Loucy (cell line): Measurements from ENCODE around the gene PHF20.

Experiments used
- H2AFZ ChIP-seq: fragments of 200-600 bp; sonication (generic); 2 replicates; pipeline ENCODE4 v1.6.0; 2016; ENCODE audit warnings: antibody characterized with exemption, mild to moderate bottlenecking, low read length, moderate library complexity
- H3F3A ChIP-seq: fragments of 200-600 bp; 2 replicates; pipeline ENCODE4 v1.6.0; 2016; ENCODE audit warnings: antibody characterized with exemption, low read depth, mild to moderate bottlenecking
- H3K27me3 ChIP-seq: fragments of 200-600 bp; sonication (generic); 2 replicates; pipeline ENCODE4 v1.6.1; 2014; ENCODE audit warnings: low read length, mild to moderate bottlenecking; ENCODE audit not compliant: insufficient read depth, poor library complexity, severe bottlenecking
- H3K36me3 ChIP-seq: fragments of 200-600 bp; sonication (generic); 2 replicates; pipeline ENCODE4 v1.6.1; 2016; ENCODE audit warnings: low read length; ENCODE audit not compliant: insufficient read depth
- H3K4me1 ChIP-seq: fragments of 200-600 bp; sonication (generic); 2 replicates; pipeline ENCODE4 v1.5.1; 2014; ENCODE audit warnings: low read length, mild to moderate bottlenecking; ENCODE audit not compliant: insufficient read depth, poor library complexity, severe bottlenecking
- H3K4me2 ChIP-seq: fragments of 200-600 bp; sonication (generic); 2 replicates; pipeline ENCODE4 v1.6.0; 2014; ENCODE audit warnings: antibody characterized with exemption, low read length, low read depth, mild to moderate bottlenecking; ENCODE audit not compliant: poor library complexity, severe bottlenecking
- H3K4me3 ChIP-seq: fragments of 200-600 bp; sonication (generic); 2 replicates; pipeline ENCODE4 v1.5.1; 2014; ENCODE audit warnings: low read length, mild to moderate bottlenecking, mixed read lengths; ENCODE audit not compliant: poor library complexity, severe bottlenecking
- H3K79me2 ChIP-seq: fragments of 200-600 bp; sonication (generic); 2 replicates; pipeline ENCODE4 v1.6.1; 2014; ENCODE audit warnings: low read length; ENCODE audit not compliant: insufficient read depth
- H3K9ac ChIP-seq: fragments of 200-600 bp; sonication (generic); 2 replicates; pipeline ENCODE4 v1.6.0; 2014; ENCODE audit warnings: mild to moderate bottlenecking, low read depth, low read length, moderate library complexity; ENCODE audit not compliant: poor library complexity, severe bottlenecking
- H3K9me2 ChIP-seq: fragments of 200-600 bp; sonication (generic); replicated peaks from 2 replicates; pipeline ENCODE4 v1.6.1; 2016; ENCODE audit warnings: low read depth, low read length, mixed read lengths
- H3K9me3 ChIP-seq: fragments of 200-600 bp; sonication (generic); 2 replicates; pipeline ENCODE4 v1.6.1; 2014; ENCODE audit warnings: mild to moderate bottlenecking, antibody characterized with exemption, low read length, low read depth; ENCODE audit not compliant: insufficient read depth
- H4K20me1 ChIP-seq: fragments of 200-600 bp; sonication (generic); 2 replicates; pipeline ENCODE4 v1.6.0; 2014; ENCODE audit warnings: antibody characterized with exemption, low read length, mild to moderate bottlenecking; ENCODE audit not compliant: insufficient read depth, poor library complexity, severe bottlenecking
- EZH2phosphoT487 ChIP-seq: fragments of 200-600 bp; IDR thresholded peaks from 2 replicates; pipeline ENCODE4 v1.6.1; 2018; ENCODE audit warnings: antibody characterized with exemption, mild to moderate bottlenecking, moderate library complexity, borderline replicate concordance
- TF ChIP-seq, protein P1 (sequence below): fragments of 200-600 bp; sonication (generic); conservative IDR thresholded peaks from 2 replicates; pipeline ENCODE4 v1.5.1; 2014; ENCODE audit warnings: mild to moderate bottlenecking, antibody characterized with exemption, low read length

PHF20 gene

DNA sequence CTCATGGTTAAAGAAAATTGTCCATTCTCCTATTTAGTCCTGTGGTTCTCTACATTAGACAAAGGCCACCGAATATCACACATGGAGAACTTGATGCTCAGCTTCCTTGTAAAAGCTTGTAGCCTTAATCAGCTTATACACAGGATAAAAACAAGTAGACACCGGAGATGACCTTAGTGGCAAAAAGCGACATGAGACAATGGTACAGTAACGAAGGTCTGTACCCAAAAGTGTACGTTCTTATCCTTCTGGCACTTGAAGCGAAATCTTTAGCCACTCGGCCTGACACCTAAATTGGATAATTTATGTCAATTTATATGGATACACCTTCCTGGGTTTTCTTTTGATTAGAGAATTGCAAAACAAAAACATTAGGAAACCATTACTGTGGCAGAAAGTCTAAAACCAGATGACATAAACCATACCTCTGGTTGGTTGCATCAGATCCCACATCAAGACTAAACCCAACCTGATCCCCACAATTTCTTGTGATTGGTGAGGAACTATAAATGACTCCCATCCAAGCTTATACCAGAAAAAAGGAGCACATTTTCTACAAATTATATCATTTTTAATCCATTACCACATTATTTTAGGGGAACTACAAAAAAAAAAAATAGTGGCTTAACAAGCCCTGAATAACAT is 35.9 kb upstream of the PHF20 start:
- Histone ChIP-seq H3K9me2 (no peaks in the 10 kb centered on the region), H3K9ac (peak overlapping the region; percentile 41), H3K79me2 (peaks cover 100% of the 10 kb centered on the region), H3K27me3 (peaks cover under 1% of the 10 kb centered on the region), H2AFZ (no peak overlapping the region), H3K4me1 (peaks cover 78% of the 10 kb centered on the region), H3K4me2 (peak overlapping the region; percentile 76), H3K4me3 (peak overlapping the region; percentile 96), H3F3A (no peaks in the 10 kb centered on the region), H4K20me1 (peaks cover 91% of the 10 kb centered on the region), H3K9me3 (no peaks in the 10 kb centered on the region), H3K36me3 (peaks cover 99% of the 10 kb centered on the region)
- no peak for TF ChIP-seq EZH2phosphoT487
- TF ChIP-seq, protein P1, sequence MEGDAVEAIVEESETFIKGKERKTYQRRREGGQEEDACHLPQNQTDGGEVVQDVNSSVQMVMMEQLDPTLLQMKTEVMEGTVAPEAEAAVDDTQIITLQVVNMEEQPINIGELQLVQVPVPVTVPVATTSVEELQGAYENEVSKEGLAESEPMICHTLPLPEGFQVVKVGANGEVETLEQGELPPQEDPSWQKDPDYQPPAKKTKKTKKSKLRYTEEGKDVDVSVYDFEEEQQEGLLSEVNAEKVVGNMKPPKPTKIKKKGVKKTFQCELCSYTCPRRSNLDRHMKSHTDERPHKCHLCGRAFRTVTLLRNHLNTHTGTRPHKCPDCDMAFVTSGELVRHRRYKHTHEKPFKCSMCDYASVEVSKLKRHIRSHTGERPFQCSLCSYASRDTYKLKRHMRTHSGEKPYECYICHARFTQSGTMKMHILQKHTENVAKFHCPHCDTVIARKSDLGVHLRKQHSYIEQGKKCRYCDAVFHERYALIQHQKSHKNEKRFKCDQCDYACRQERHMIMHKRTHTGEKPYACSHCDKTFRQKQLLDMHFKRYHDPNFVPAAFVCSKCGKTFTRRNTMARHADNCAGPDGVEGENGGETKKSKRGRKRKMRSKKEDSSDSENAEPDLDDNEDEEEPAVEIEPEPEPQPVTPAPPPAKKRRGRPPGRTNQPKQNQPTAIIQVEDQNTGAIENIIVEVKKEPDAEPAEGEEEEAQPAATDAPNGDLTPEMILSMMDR: no peak

- H4K20me1 ChIP-seq: peaks cover 76% of the 10 kb centered on the region
- H3K9me2 ChIP-seq: no peaks in the 10 kb centered on the region
- H3K36me3 ChIP-seq: peaks cover 79% of the 10 kb centered on the region
- peak overlapping the region; percentile 96 for H3K4me3 ChIP-seq
- TF ChIP-seq EZH2phosphoT487: no peak
- TF ChIP-seq, protein P1: no peak
- H3K4me1 ChIP-seq: peaks cover 60% of the 10 kb centered on the region
- no peaks in the 10 kb centered on the region for H3K9me3 ChIP-seq
- no peak overlapping the region for H3K9ac ChIP-seq
- peaks cover 96% of the 10 kb centered on the region for H3K79me2 ChIP-seq
- no peaks in the 10 kb centered on the region for H3F3A ChIP-seq
- no peak overlapping the region for H2AFZ ChIP-seq
- H3K4me2 ChIP-seq: peak overlapping the region; percentile 99
- H3K27me3 ChIP-seq: peaks cover 9% of the 10 kb centered on the region
These were observed 33.9 kb upstream of the PHF20 start for GRCh38 chr20:35737865-35738333.

DNA sequence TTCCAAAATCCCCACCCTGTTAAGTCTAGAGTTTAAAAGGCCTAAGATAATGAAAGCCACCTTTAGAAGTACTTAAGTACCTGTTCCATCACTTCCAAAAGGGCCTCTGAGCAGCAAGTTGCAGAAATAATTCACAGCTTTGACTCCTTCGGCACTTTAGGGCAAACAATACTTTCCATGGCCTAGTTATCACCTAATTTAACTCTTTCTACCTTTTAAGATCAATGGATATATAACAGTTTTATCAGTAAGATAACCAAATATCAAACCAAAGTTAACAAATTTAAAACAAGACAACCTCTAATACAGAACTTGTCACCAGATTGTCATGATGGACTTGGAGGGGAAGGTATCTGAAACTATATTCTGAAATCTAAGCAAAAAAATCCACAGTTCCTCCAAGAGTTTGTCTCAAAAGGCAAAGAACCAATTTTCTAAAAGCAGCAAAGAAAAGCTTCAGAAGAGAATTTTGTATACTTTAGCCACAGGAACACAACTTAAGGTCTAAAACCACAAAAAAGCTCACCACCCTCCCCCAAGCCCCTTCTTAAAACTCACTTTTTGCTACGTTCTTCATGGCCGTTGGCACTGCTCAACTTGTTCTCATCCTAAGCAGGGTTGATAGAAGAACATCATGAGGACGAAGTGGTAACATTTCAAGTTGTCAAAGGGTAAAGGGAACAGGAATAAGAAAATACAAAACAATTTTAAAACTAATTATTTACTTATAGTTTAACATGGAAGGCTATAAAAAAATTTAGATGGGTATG is 33.2 kb upstream of the PHF20 start:
- H3K4me3 ChIP-seq: peak overlapping the region; percentile 96
- peak overlapping the region; percentile 100 for H3K9ac ChIP-seq
- peaks cover 96% of the 10 kb centered on the region for H3K79me2 ChIP-seq
- peaks cover 9% of the 10 kb centered on the region for H3K27me3 ChIP-seq
- no peak for TF ChIP-seq EZH2phosphoT487
- TF ChIP-seq, protein P1: no peak
- H3F3A ChIP-seq: no peaks in the 10 kb centered on the region
- H3K36me3 ChIP-seq: peaks cover 72% of the 10 kb centered on the region
- H3K4me2 ChIP-seq: peak overlapping the region; percentile 99
- H3K9me3 ChIP-seq: no peaks in the 10 kb centered on the region
- H4K20me1 ChIP-seq: peaks cover 69% of the 10 kb centered on the region
- H2AFZ ChIP-seq: no peak overlapping the region
- no peaks in the 10 kb centered on the region for H3K9me2 ChIP-seq
- H3K4me1 ChIP-seq: peaks cover 63% of the 10 kb centered on the region
